Astrocyte of the cerebellum (primary cell): Measurements from ENCODE around the gene HADHB.

Experiments used
- DNase-seq: peaks from one replicate; pipeline ENCODE4 v3.0.0-alpha.2; 2011; ENCODE audit warnings: low read depth
- H3K4me3 ChIP-seq: 2 replicates; pipeline ENCODE4 v1.5.1; 2011; ENCODE audit warnings: mild to moderate bottlenecking, low read depth, low read length, moderate library complexity
- in situ Hi-C: cut with HindIII; loops from 2 replicates; pipeline ENCODE4 v1.10.0; 2017; ENCODE audit warnings: low sequenced_read_pairs
- TF ChIP-seq, protein P1 (sequence below): IDR thresholded peaks from 2 replicates; pipeline ENCODE4 v1.5.1; 2012; ENCODE audit warnings: low read length, low read depth, moderate library complexity, mild to moderate bottlenecking; ENCODE audit errors: missing control alignments

HADHB gene

DNA sequence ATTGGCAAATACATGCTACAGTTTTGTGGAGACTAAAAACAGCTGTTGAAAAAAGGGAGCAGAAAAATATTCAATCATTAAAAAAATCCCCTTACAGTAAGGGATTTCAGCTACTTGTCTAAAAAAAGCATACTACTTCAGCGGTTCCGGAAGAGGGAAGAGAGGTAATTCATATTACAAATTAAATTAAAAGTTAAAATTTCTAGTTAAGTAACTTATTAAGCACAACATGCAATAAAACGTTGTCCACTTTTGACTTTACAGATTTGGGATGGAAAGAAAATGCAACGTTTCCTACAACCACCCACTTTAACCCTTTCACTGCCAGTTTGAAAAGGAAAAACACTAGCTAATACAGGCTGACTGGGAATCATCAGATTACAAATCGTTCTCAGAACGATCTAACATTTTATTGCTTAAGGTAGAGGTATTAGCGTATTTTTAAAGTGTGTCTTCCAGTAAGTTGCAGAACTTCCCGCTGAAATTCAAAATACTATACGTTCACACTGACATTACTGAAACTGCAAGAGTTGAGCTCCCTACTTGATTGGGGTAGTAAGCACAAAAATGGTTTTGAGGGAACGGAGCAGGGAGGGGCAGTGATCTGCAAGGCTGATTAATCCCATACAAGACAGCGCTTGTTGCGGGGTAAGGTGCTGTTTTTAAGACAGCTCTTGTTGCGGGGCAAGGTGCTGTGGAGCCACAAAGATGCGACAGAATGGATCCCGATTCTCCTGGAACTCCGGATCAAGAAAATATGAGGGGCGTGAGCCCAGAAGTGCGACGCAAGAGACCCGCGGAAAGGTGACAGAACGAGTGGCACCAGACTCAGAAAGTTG, 1.1 kb upstream of the HADHB start:
- no peak for DNase-seq
- in situ Hi-C loops: no loop called here
- TF ChIP-seq, protein P1, sequence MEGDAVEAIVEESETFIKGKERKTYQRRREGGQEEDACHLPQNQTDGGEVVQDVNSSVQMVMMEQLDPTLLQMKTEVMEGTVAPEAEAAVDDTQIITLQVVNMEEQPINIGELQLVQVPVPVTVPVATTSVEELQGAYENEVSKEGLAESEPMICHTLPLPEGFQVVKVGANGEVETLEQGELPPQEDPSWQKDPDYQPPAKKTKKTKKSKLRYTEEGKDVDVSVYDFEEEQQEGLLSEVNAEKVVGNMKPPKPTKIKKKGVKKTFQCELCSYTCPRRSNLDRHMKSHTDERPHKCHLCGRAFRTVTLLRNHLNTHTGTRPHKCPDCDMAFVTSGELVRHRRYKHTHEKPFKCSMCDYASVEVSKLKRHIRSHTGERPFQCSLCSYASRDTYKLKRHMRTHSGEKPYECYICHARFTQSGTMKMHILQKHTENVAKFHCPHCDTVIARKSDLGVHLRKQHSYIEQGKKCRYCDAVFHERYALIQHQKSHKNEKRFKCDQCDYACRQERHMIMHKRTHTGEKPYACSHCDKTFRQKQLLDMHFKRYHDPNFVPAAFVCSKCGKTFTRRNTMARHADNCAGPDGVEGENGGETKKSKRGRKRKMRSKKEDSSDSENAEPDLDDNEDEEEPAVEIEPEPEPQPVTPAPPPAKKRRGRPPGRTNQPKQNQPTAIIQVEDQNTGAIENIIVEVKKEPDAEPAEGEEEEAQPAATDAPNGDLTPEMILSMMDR: no peak
- H3K4me3 ChIP-seq: peak overlapping the region; percentile 99

DNA sequence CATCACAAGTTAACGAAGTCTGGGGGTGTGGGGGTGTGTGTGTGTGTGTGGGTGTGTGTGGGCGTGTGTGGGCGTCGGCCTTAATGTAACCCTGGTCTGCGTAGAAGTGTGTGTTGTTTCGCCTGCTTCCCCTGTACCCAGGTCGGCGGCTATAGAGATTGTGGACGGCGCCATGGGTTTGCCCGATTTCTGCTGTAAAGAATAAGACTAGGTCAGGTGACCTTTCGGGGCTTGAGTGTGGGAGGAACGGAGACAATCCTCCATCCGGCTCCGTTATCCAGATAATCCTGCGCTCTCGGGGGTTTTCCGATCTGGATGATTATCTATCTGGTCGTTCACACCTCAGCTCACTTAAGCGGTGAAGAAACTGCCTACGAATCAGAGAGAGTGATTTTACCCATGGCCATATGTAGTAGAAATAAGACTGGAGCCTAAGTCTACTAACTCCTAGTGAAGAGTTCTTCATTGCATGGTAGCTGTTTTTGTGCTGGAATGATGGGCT, 543 bp downstream of the HADHB start:
- TF ChIP-seq, protein P1: no peak
- in situ Hi-C loops: no loop called here
- H3K4me3 ChIP-seq: peak overlapping the region; percentile 99
- no peak for DNase-seq

DNA sequence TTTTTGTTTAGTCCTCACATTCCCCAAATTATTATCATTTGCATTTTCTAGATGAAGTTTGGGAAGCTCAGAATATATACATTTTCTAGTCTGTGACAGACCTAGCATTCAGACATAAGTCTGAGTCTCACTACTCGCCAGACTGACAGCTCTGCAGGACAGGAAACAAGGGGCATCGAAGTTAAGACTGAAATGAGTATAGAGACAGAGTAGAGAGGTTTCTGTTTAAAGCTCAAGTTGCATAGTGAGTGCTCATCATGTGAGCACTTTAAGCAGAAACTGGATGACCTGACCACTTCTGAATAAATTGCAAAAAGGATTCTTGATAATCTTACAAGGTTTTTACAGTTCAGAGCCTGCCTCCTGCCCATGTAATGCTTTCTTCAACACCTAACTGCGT, 1.1 kb downstream of the HADHB start:
- TF ChIP-seq, protein P1: no peak
- H3K4me3 ChIP-seq: peak overlapping the region; percentile 99
- in situ Hi-C loops: no loop called here
- DNase-seq: no peak

DNA sequence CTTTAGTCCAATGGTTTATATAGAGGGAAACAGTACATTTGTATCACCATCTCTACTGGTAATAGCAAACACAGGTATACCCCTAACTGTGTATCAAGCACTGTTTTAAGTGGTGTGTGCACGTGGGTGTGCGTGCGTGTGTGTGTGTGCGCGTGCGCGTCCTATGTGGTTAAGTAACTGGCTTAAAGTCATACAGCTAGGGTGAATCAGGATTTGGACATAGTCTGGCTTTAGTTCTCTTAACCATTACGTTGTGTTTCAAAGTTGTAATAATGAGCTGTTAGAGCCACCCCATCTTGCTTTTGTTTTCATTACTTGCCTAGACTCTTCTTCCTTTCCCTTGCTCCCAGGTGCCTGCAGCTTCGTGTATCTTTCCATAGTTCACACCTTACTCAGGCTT, 2.1 kb downstream of the HADHB start:
- H3K4me3 ChIP-seq: no peak overlapping the region
- DNase-seq: no peak
- TF ChIP-seq, protein P1: no peak
- in situ Hi-C loops: no loop called here

DNA sequence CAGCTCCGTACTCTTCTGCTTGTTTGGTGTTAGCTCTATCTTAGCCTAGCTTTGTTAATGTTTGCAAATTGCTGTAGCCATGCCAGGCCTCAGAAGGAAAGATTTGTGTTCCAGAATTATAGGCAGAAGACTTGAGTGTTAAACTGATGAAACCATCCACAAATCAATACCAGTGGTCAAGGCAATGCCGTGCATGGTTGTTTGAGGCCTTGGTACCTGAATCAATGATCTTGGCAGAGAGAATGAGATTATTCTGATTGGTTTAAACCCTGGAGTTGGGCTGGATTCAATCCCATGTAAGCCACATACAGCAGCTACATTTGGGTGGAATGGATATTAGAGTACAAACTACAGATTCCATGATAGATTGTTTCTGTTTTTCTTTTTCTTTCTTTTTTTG, 4.9 kb downstream of the HADHB start:
- no peak overlapping the region for H3K4me3 ChIP-seq
- no peak for DNase-seq
- TF ChIP-seq, protein P1: no peak
- in situ Hi-C loops: no loop called here

DNA sequence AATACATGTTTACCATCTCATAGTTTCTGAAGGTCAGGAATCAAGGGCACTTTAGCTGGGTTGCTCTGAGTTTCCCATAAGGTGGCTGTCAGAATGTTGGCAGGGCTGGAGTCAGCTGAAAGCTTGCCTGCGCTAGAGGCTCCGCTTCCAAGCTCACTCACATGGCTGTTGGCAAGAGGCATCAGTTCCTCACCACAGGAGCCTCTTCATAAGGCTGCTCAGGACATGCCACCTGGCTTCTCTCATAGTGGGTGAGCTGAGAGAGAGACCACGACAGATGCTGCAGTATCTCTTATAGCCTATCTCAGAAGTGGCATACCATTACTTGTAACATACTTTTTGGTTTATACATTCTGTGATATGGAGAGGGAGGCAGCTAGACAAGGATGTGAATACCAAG, 7.2 kb downstream of the HADHB start:
- in situ Hi-C loops: no loop called here
- TF ChIP-seq, protein P1: no peak
- H3K4me3 ChIP-seq: no peak overlapping the region
- no peak for DNase-seq
